ENCODE data around the gene PDZK1IP1.

Gene PDZK1IP1

DNA sequence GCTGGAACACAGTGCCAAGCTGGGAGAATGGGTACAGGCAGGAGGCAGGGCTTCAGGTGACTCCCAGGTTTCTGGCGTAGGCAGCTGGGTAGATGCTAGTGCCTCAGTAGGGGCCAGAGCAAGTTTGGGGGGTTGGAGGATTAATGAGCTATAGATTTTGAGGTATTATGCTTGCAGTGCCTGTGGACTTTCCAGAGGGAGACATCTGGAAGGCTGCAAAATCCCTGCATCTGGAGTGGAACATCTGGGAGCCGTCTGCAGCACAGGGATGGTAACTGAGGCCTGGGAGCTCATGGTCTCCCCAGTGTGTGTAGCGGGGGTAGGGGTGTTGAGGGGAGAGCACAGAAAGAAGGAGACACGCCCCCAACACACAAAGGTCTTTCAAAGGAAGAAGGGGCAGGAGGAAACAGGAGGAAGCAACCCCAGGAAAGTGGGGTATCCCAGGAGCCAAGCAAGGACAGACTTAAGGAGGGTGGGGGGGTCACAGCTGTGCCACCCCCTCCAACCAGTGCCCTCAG is 2.2 kb upstream of the PDZK1IP1 start:
- Histone ChIP-seq H3K9me2 (replicated peaks; ENCODE audit: low read depth, low read length) (no peaks in the 10 kb centered on the region), H3K27me3 (ENCODE audit: insufficient read depth, low read length, poor library complexity, severe bottlenecking) (no peaks in the 10 kb centered on the region), H3F3A (ENCODE audit: low read depth) (no peaks in the 10 kb centered on the region), H3K9me3 (ENCODE audit: insufficient read depth, low read depth, low read length) (no peaks in the 10 kb centered on the region), H3K79me2 (ENCODE audit: insufficient read depth, low read length) (no peaks in the 10 kb centered on the region), H3K36me3 (ENCODE audit: insufficient read depth, low read length) (no peaks in the 10 kb centered on the region), H3K4me1 (ENCODE audit: insufficient read depth, low read length, poor library complexity, severe bottlenecking) (no peaks in the 10 kb centered on the region), H4K20me1 (ENCODE audit: insufficient read depth, low read length, poor library complexity, severe bottlenecking) (no peaks in the 10 kb centered on the region), H3K4me2 (ENCODE audit: low read depth, low read length, poor library complexity, severe bottlenecking) (no peak overlapping the region), H2AFZ (ENCODE audit: low read length) (peak overlapping the region; percentile 44; the same call in 1 of the 2 replicates), H3K9ac (ENCODE audit: low read depth, low read length, poor library complexity, severe bottlenecking) (no peak overlapping the region), H3K4me3 (ENCODE audit: low read length, poor library complexity, severe bottlenecking) (no peak overlapping the region)
- no peak for TF ChIP-seq EZH2phosphoT487 (IDR thresholded peaks at IDR 0.05; ENCODE audit: borderline replicate concordance)
- TF ChIP-seq CTCF (conservative IDR thresholded peaks at IDR 0.05; ENCODE audit: low read length) = no peak

- Histone ChIP-seq H3K9me2 (replicated peaks; ENCODE audit: low read depth, low read length) (no peaks in the 10 kb centered on the region), H3F3A (ENCODE audit: low read depth) (no peaks in the 10 kb centered on the region), H3K4me2 (ENCODE audit: low read depth, low read length, poor library complexity, severe bottlenecking) (no peak overlapping the region), H3K9ac (ENCODE audit: low read depth, low read length, poor library complexity, severe bottlenecking) (no peak overlapping the region), H4K20me1 (ENCODE audit: insufficient read depth, low read length, poor library complexity, severe bottlenecking) (no peaks in the 10 kb centered on the region), H3K4me1 (ENCODE audit: insufficient read depth, low read length, poor library complexity, severe bottlenecking) (no peaks in the 10 kb centered on the region), H3K27me3 (ENCODE audit: insufficient read depth, low read length, poor library complexity, severe bottlenecking) (no peaks in the 10 kb centered on the region), H3K4me3 (ENCODE audit: low read length, poor library complexity, severe bottlenecking) (no peak overlapping the region), H2AFZ (ENCODE audit: low read length) (no peak overlapping the region), H3K79me2 (ENCODE audit: insufficient read depth, low read length) (no peaks in the 10 kb centered on the region), H3K36me3 (ENCODE audit: insufficient read depth, low read length) (no peaks in the 10 kb centered on the region), H3K9me3 (ENCODE audit: insufficient read depth, low read depth, low read length) (no peaks in the 10 kb centered on the region)
- TF ChIP-seq EZH2phosphoT487 (IDR thresholded peaks at IDR 0.05; ENCODE audit: borderline replicate concordance) (no peak), CTCF (conservative IDR thresholded peaks at IDR 0.05; ENCODE audit: low read length) (no peak)
These were observed 1.0 kb upstream of the PDZK1IP1 start for GRCh38 chr1:47190857-47191256.

DNA sequence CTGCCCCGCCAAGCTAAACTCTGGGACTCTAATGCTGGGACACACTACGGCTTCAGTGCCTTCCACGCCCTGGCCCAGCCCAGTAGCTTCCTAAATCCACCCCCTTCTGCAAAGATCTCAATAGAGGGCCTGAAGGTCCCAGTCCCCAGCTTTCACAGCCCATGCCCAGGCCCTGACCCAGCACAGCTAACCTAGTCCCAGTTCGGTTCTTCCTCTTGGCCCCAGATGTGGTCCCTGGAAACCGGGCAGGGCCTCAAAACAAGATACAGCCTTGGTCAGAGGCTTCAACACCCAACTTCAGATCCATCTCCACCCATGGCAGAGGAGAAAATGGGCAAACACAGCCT is 646 bp upstream of the PDZK1IP1 start:
- Histone ChIP-seq H3K79me2 (ENCODE audit: insufficient read depth, low read length) (no peaks in the 10 kb centered on the region), H3K9ac (ENCODE audit: low read depth, low read length, poor library complexity, severe bottlenecking) (no peak overlapping the region), H3F3A (ENCODE audit: low read depth) (no peaks in the 10 kb centered on the region), H3K4me2 (ENCODE audit: low read depth, low read length, poor library complexity, severe bottlenecking) (no peak overlapping the region), H3K27me3 (ENCODE audit: insufficient read depth, low read length, poor library complexity, severe bottlenecking) (no peaks in the 10 kb centered on the region), H3K9me2 (replicated peaks; ENCODE audit: low read depth, low read length) (no peaks in the 10 kb centered on the region), H4K20me1 (ENCODE audit: insufficient read depth, low read length, poor library complexity, severe bottlenecking) (no peaks in the 10 kb centered on the region), H2AFZ (ENCODE audit: low read length) (no peak overlapping the region), H3K36me3 (ENCODE audit: insufficient read depth, low read length) (no peaks in the 10 kb centered on the region), H3K4me1 (ENCODE audit: insufficient read depth, low read length, poor library complexity, severe bottlenecking) (no peaks in the 10 kb centered on the region), H3K4me3 (ENCODE audit: low read length, poor library complexity, severe bottlenecking) (no peak overlapping the region), H3K9me3 (ENCODE audit: insufficient read depth, low read depth, low read length) (no peaks in the 10 kb centered on the region)
- no peak for TF ChIP-seq CTCF (conservative IDR thresholded peaks at IDR 0.05; ENCODE audit: low read length)
- no peak for TF ChIP-seq EZH2phosphoT487 (IDR thresholded peaks at IDR 0.05; ENCODE audit: borderline replicate concordance)
